HEK293T (cell line): ENCODE data around the gene PROSER2.

Source experiments
- ARNT ChIP-seq: fragments of 450-650 bp; IDR thresholded peaks from 2 replicates; pipeline ENCODE4 v1.6.1; 2017; ENCODE audit warnings: mild to moderate bottlenecking
- BHLHE40 ChIP-seq: fragments of 450-650 bp; IDR thresholded peaks from 2 replicates; pipeline ENCODE4 v1.6.1; 2016; ENCODE audit warnings: mild to moderate bottlenecking, moderate library complexity, borderline replicate concordance
- ELF4 ChIP-seq: fragments of 450-650 bp; IDR thresholded peaks from 2 replicates; pipeline ENCODE4 v1.6.1; 2017; ENCODE audit warnings: antibody characterized with exemption
- FOXA1 ChIP-seq: fragments of 450-650 bp; IDR thresholded peaks from 2 replicates; pipeline ENCODE4 v1.6.1; 2016; ENCODE audit warnings: mild to moderate bottlenecking
- FOXK2 ChIP-seq: fragments of 450-650 bp; IDR thresholded peaks from 2 replicates; pipeline ENCODE4 v1.6.1; 2016; ENCODE audit warnings: mild to moderate bottlenecking
- FOXM1 ChIP-seq: fragments of 450-650 bp; IDR thresholded peaks from 2 replicates; pipeline ENCODE4 v1.6.1; 2017; ENCODE audit warnings: mild to moderate bottlenecking, borderline replicate concordance
- L3MBTL2 ChIP-seq: fragments of 450-650 bp; conservative IDR thresholded peaks from 2 replicates; pipeline ENCODE4 v1.6.1; 2016; ENCODE audit warnings: mild to moderate bottlenecking
- LEF1 ChIP-seq: fragments of 450-650 bp; IDR thresholded peaks from 2 replicates; pipeline ENCODE4 v1.6.1; 2017; ENCODE audit warnings: mild to moderate bottlenecking, borderline replicate concordance
- NFRKB ChIP-seq: fragments of 450-650 bp; IDR thresholded peaks from 2 replicates; pipeline ENCODE4 v1.6.1; 2016; ENCODE audit warnings: mild to moderate bottlenecking, moderate library complexity
- SP1 ChIP-seq: fragments of 450-650 bp; IDR thresholded peaks from 2 replicates; pipeline ENCODE4 v1.6.1; 2017
- SUZ12 ChIP-seq: fragments of 450-650 bp; IDR thresholded peaks from 2 replicates; pipeline ENCODE4 v1.6.1; 2016; ENCODE audit warnings: mild to moderate bottlenecking
- TARDBP ChIP-seq: fragments of 450-650 bp; IDR thresholded peaks from 2 replicates; pipeline ENCODE4 v1.6.1; 2016
- ZNF384 ChIP-seq: fragments of 450-650 bp; IDR thresholded peaks from 2 replicates; pipeline ENCODE4 v1.6.1; 2016

GRCh38 chr10:11835704-11836103 is 12.5 kb downstream of the PROSER2 start:
- no peak for TF ChIP-seq FOXM1
- TF ChIP-seq FOXA1: no peak
- TF ChIP-seq BHLHE40: no peak
- TF ChIP-seq SUZ12: no peak
- TF ChIP-seq NFRKB: no peak
- no peak for TF ChIP-seq TARDBP
- no peak for TF ChIP-seq ZNF384
- TF ChIP-seq LEF1: no peak
- TF ChIP-seq L3MBTL2: no peak
- TF ChIP-seq ELF4: no peak
- TF ChIP-seq ARNT: no peak
- no peak for TF ChIP-seq FOXK2
- TF ChIP-seq SP1: no peak
